GM12892 (cell line): ENCODE measurements around the gene CD19.
"Not testable (repeated sequence)": the region's sequence is repeated elsewhere in the genome, so short reads cannot be mapped to it uniquely, and the experiment has no call there.

Experiments used
- DNase-seq: peaks from one replicate; pipeline ENCODE4 v3.0.0; 2011; ENCODE audit not compliant: insufficient read length
- FAIRE-seq: peaks from 2 replicates; lab custom pipeline; 2011; peaks lifted over from hg19 to GRCh38; lab: Jason Lieb, UNC
- POLR2A ChIP-seq: IDR thresholded peaks from 2 replicates; pipeline ENCODE4 v1.6.1; 2011; ENCODE audit warnings: low read depth, low read length, control low read depth
- POLR2AphosphoS5 ChIP-seq: IDR thresholded peaks from 2 replicates; pipeline ENCODE4 v1.6.1; 2011; ENCODE audit warnings: low read depth, low read length, control low read depth
- TAF1 ChIP-seq: IDR thresholded peaks from 2 replicates; pipeline ENCODE4 v1.6.1; 2011; ENCODE audit warnings: low read depth, mild to moderate bottlenecking, control low read depth, low read length, borderline replicate concordance

Gene CD19

GRCh38 chr16:28930203-28930602, 1.6 kb upstream of the CD19 start:
- DNase-seq: no peak
- TF ChIP-seq POLR2AphosphoS5 (no peak), POLR2A (no peak), TAF1 (no peak)
- no peak for FAIRE-seq

- no peak for DNase-seq
- no peak for TF ChIP-seq TAF1
- no peak for TF ChIP-seq POLR2A
- TF ChIP-seq POLR2AphosphoS5: no peak
- FAIRE-seq: no peak
Observed at GRCh38 chr16:28930652-28931051, 1.1 kb upstream of the CD19 start.

GRCh38 chr16:28932339-28933141, 769 bp downstream of the CD19 start:
- FAIRE-seq (no peak), DNase-seq (no peak)
- TF ChIP-seq TAF1 (no peak), POLR2A (peak; percentile 25; the same call in 1 of the 2 replicates), POLR2AphosphoS5 (no peak)

GRCh38 chr16:28933171-28933570, 1.4 kb downstream of the CD19 start:
- no peak for DNase-seq
- TF ChIP-seq TAF1: no peak
- TF ChIP-seq POLR2AphosphoS5: no peak
- no peak for TF ChIP-seq POLR2A
- FAIRE-seq: peak; percentile 33

- FAIRE-seq (no peak), DNase-seq (no peak)
- TF ChIP-seq TAF1 (no peak), POLR2A (no peak), POLR2AphosphoS5 (no peak)
Observed at GRCh38 chr16:28935346-28935745, 3.6 kb downstream of the CD19 start.

- peak; percentile 91 for DNase-seq
- TF ChIP-seq TAF1 (no peak), POLR2A (no peak), POLR2AphosphoS5 (no peak)
- FAIRE-seq: peak; percentile 17
Observed at GRCh38 chr16:28935924-28936783, 4.4 kb downstream of the CD19 start.

GRCh38 chr16:28936784-28937155, 5.0 kb downstream of the CD19 start:
- TF ChIP-seq POLR2AphosphoS5 (no peak), POLR2A (peak; percentile 31; the same call in 1 of the 2 replicates), TAF1 (no peak)
- DNase-seq: no peak
- no peak for FAIRE-seq

- no peak for DNase-seq
- TF ChIP-seq POLR2A (no peak), POLR2AphosphoS5 (no peak), TAF1 (no peak)
- FAIRE-seq: no peak
Observed at GRCh38 chr16:28937222-28937876, 5.6 kb downstream of the CD19 start.

- TF ChIP-seq TAF1 (no peak), POLR2A (no peak), POLR2AphosphoS5 (no peak)
- DNase-seq: no peak
- FAIRE-seq: no peak
Observed at GRCh38 chr16:28938721-28939120, 7.0 kb downstream of the CD19 start.

GRCh38 chr16:28939825-28940224, 8.1 kb downstream of the CD19 start:
- FAIRE-seq, DNase-seq: not testable (repeated sequence)

GRCh38 chr16:28943281-28943680, 11.5 kb downstream of the CD19 start:
- FAIRE-seq (no peak), DNase-seq (no peak)
- TF ChIP-seq POLR2AphosphoS5 (no peak), TAF1 (no peak), POLR2A (no peak)

GRCh38 chr16:28946681-28947080, 14.9 kb downstream of the CD19 start:
- DNase-seq (no peak), FAIRE-seq (no peak)
- TF ChIP-seq POLR2A (no peak), TAF1 (no peak), POLR2AphosphoS5 (no peak)
